GM19468 (cell line): ENCODE measurements around the gene COL20A1.

Experiments
- ATAC-seq: cut with Tn5 transposase; IDR thresholded peaks from one replicate; pipeline ENCODE4 v1.9.1; 2021; ENCODE audit warnings: mild to moderate bottlenecking, moderate library complexity, moderate number of reproducible peaks; ENCODE audit not compliant: unreplicated experiment; ENCODE audit errors: extremely low read depth

Gene COL20A1

DNA sequence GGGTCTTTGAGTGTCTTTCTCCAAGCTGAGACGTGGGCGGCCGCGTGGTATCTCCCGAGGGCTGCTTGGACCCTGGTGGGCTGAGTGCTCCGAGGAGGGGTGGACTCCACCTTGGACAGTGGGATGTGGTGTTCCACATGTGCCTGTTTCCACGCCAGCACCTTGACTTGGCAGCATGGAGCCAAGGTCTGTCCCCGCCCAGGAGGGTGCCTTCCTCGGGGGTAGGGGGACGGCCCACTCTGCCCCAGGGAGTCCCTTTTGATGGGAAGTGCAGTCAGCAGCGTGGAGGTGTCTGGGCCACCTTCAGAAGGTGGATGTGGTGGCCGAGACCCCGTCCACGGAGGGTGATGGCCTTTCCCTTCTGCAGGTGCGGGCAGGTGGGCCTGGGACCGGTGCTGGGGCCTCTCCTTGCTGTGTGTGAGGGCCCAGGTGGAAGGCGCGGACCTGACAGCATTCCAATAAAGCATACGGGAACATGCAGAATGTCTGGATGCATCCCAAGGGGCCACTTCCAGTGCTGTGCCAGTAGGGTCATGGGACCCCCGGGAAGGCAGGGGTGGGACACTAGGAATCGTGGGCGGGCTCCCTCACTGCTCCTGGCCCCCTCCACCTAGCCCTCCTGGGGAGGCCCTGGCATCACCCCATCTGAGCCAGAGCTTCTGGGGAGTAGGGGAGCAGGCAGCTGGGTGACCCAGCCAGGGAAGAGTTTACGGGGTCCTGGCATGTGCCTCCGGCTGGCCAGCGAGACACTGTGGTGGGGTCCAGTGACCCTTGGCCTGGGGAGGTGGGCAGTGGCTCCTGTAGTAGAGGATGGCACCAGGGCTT is 3.5 kb upstream of the COL20A1 start:
- ATAC-seq = no peak

DNA sequence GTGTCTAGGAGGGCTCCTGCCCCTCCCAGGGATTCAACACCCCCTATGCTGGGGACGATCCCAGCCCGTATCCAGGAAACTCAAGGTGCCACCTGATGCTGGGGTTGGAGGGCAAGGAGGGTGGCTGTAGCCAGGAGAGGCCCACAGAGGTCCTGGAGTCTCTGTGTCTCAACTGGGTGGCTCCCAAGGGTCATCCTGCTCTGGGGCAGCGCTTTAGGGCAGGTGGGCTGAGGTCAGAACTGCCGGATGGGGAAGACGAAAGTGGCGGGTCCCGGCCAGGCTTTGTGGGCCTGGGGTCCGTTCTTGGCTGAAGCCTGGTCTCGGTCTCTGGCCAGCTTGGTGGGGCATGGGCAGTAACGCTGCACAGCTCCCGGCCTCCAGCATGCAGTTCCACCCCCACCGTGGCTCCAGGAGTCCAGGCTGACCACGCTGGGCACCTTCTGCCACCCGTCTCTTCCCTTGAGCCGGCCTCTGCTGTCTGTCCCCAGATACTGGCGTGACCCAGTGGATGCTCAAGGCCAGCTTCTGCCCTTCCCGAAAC is 2.8 kb upstream of the COL20A1 start:
- no peak for ATAC-seq

GRCh38 chr20:63290677-63291472 is 2.1 kb upstream of the COL20A1 start:
- ATAC-seq = no peak

DNA sequence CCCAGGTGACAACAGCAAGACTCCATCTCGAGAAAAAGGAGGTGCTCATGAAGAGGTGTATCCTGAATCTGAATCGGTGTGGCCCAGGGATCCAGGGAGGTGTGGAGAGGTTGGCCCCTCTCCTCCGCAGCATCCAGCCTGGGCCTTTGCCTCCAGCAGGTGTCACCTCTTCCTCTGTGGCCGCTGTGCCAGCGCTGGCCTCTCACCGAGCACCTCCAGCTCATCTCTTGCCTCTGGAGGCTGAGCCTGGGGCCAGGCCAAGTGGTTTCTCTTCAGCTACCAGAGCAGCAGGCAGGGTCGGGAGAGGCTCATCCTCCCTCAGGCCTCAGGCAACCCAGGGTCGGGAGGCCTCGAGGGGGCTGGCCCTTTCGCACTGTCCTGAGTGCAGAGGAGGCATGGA is 1.2 kb upstream of the COL20A1 start:
- ATAC-seq = no peak

DNA sequence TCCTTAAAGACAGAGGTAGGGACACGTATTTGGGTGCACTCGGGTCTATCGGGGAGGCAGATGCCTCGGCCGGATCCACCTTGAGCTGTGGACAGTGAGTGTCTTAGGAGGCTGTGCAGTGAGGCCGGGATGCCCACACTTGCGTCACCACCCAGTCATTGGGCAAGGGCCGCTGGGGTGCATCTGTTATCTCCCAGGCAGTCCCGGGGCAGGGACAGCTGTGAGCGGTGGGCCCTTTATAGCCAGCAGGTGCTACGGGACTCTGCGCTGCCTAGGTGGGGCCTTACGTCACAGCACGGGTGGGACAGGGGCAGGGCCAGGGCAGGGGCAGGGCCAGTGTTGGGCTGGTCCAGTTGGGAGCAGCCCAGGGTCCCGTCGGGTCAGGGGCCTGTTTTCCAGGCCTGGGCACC is 689 bp upstream of the COL20A1 start:
- ATAC-seq = no peak

GRCh38 chr20:63293456-63293855 is 470 bp downstream of the COL20A1 start:
- ATAC-seq = no peak

DNA sequence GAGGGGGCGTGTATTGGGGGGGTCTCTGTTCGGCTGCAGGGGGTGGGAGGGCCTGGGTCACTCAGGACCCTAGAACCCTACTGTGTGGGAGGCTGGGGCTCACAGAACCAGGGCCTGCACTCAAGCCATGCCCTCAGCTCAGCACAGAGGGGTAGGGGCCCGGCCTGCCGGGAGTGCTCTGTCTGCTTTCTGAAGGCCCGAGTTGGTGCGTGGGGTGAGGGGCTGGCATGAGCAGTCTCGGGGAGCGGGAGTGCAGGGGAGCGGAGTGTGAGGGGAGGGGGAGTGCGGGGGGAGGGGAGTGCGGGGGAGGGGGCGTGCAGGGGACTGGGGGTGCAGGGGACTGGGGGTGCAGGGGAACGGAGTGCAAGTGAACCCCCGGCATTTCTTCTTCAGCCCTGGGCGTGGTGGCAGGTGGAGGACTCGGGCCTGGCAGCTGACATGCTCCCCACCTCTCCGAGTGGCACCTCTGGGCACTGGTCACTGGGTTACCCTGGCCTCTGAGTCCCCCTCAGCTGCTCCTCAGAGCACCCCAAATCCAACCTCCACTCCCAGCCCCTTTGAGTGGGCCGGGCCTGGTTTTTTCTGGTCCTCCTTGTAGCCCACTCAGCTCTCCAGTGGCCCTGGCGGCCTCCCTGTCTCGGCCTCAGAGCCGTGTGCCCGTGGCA is 1.0 kb downstream of the COL20A1 start:
- ATAC-seq = no peak

DNA sequence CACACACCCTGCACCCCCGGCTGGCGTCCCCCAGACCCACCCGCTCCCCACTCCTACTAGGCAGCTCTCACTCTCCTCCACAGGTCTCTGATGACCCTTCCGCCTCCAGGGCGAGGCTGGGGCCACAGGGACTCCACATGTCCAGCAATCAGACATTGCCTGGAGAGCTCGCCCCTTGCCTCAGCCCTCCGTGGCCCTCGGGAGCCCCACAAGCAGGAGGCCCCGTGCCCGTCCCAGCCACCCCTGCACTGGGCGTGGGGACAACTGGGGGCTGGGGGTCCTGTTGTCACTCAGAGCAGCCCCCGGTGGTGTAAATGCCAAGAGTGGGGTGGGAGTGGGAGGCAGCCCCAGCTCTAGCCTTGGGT is 1.5 kb downstream of the COL20A1 start:
- ATAC-seq = no peak

DNA sequence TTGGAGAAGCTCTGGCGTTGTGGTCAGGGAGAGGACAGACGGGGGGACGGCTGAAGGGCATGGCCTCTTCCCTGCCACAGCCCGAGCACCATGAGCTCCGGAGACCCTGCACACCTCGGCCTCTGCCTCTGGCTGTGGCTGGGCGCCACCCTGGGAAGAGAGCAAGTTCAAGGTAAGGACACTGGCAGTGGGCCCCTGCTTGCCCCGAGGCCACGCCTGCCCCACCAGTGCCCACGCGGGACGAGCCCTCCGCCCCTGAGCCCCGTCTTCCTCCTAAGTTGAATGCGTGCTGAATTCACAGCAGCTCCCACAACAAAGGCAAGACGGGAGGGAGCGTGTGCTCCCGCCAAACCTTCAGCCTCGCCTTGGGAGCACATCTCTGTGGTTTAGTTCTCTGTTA is 2.0 kb downstream of the COL20A1 start:
- no peak for ATAC-seq

GRCh38 chr20:63295422-63295821 is 2.4 kb downstream of the COL20A1 start:
- no peak for ATAC-seq

- no peak for ATAC-seq
Observed at GRCh38 chr20:63295846-63296245, 2.9 kb downstream of the COL20A1 start.

DNA sequence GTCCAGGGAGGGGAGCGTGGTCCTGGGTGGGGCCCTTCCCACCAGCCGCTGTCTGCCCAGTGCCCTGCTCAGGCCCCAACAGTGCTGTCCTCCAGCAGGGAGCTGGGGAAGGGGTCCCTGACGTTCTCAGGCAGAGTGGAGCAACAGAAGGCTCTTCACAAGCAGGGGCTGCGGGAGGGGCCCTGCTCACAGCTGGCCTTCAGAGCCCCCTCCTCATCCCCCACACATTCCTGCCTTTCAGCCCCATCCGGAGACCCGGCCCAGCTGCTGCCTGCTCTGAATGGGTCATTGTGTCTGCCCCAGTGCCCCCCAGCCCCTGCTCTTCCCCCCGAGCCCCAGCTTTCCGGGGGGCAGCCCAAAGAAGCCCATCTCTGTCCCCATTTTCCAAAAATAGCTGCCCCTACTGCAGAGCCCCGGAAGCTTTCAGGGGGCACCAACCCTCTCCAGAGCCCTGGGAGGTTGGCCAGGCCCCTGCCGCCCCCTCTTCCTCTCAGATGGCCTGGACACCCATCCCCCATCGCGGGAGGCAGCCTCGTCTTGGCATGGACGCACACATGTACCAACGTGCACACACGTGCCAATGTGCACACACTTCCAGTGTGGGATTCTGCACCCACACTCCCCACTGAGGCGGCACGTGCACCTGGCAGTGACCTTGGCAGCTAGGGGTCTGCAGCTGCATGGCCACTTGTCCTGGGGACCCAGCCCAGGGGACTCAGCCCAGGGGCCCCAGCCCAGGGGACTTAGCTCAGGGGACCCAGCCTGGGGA is 3.7 kb downstream of the COL20A1 start:
- no peak for ATAC-seq

- no peak for ATAC-seq
Observed at GRCh38 chr20:63297371-63297781, 4.4 kb downstream of the COL20A1 start.

GRCh38 chr20:63297796-63298572 is 5.0 kb downstream of the COL20A1 start:
- no peak for ATAC-seq

- no peak for ATAC-seq
Observed at GRCh38 chr20:63298731-63299312, 5.8 kb downstream of the COL20A1 start.

GRCh38 chr20:63301671-63302070 is 8.7 kb downstream of the COL20A1 start:
- ATAC-seq = no peak

- ATAC-seq = no peak
Observed at GRCh38 chr20:63303095-63303666, 10.2 kb downstream of the COL20A1 start.

- ATAC-seq = no peak
Observed at GRCh38 chr20:63305393-63305792, 12.4 kb downstream of the COL20A1 start.
